OCI-LY7 (cell line): ENCODE data around the gene CLMN. TPM values are rescaled to one million over a fixed set of nuclear protein-coding genes. Genes with fewer than 3 reads are reported as not detected.

Experiments
- BruUV-seq: library from RNA; stranded (reverse); fragments of 400-500 nt; replicated peaks from 2 replicates; lab custom pipeline; 2021; lab: Mats Ljungman, UMichigan
- CTCF ChIA-PET: fragments of 300-600 bp; sonication (Branson Sonifier 250); formaldehyde crosslinking; loops from one replicate; lab custom pipeline; 2022; ENCODE audit warnings: antibody characterized with exemption; ENCODE audit not compliant: unreplicated experiment; lab: Charles Lee
- POLR2A ChIA-PET: fragments of 300-600 bp; sonication (Branson Sonifier 250); formaldehyde crosslinking; loops from one replicate; lab custom pipeline; 2022; ENCODE audit warnings: antibody characterized with exemption; lab: Charles Lee
- DNase-seq: peaks from one replicate; pipeline ENCODE4 v3.0.0-alpha.2; 2015; ENCODE audit warnings: low spot score
- H2AFZ ChIP-seq: fragments of 200-600 bp; sonication (generic), shearing (Covaris generic); 2 replicates; pipeline ENCODE4 v1.6.1; 2014; ENCODE audit warnings: mild to moderate bottlenecking, antibody characterized with exemption, low read length, moderate library complexity
- H3K27ac ChIP-seq: fragments of 200-600 bp; sonication (generic); 2 replicates; pipeline ENCODE4 v1.5.1; 2014; ENCODE audit warnings: mixed run types, low read depth, mild to moderate bottlenecking, moderate library complexity, low read length, inconsistent platforms; ENCODE audit not compliant: poor library complexity, severe bottlenecking
- H3K36me3 ChIP-seq: fragments of 200-600 bp; sonication (generic); 2 replicates; pipeline ENCODE4 v1.6.1; 2014; ENCODE audit warnings: mild to moderate bottlenecking, antibody characterized with exemption, low read length, moderate library complexity, mixed read lengths; ENCODE audit not compliant: insufficient read depth
- H3K4me1 ChIP-seq: fragments of 200-600 bp; sonication (generic); 2 replicates; pipeline ENCODE4 v1.5.1; 2014; ENCODE audit warnings: mild to moderate bottlenecking, low read length; ENCODE audit not compliant: insufficient read depth, poor library complexity, severe bottlenecking
- H3K4me2 ChIP-seq: fragments of 200-600 bp; sonication (generic); 2 replicates; pipeline ENCODE4 v1.6.1; 2014; ENCODE audit warnings: mild to moderate bottlenecking, low read length
- H3K4me3 ChIP-seq: fragments of 200-600 bp; sonication (generic); 2 replicates; pipeline ENCODE4 v1.5.1; 2014; ENCODE audit warnings: mild to moderate bottlenecking, low read depth, low read length; ENCODE audit not compliant: poor library complexity, severe bottlenecking
- H3K79me2 ChIP-seq: fragments of 200-600 bp; sonication (generic); 2 replicates; pipeline ENCODE4 v1.6.1; 2016; ENCODE audit warnings: low read depth, mild to moderate bottlenecking, low read length, moderate library complexity, mixed read lengths; ENCODE audit not compliant: insufficient read depth
- H3K9me2 ChIP-seq: fragments of 200-600 bp; sonication (generic); 2 replicates; pipeline ENCODE4 v1.6.1; 2016; ENCODE audit warnings: mild to moderate bottlenecking, low read length, mixed read lengths; ENCODE audit not compliant: insufficient read depth
- H3K9me3 ChIP-seq: fragments of 200-600 bp; sonication (generic); 2 replicates; pipeline ENCODE4 v1.6.1; 2014; ENCODE audit warnings: mild to moderate bottlenecking, mixed run types, low read length, mixed read lengths
- H4K20me1 ChIP-seq: fragments of 200-600 bp; sonication (generic); 2 replicates; pipeline ENCODE4 v1.6.1; 2014; ENCODE audit warnings: mild to moderate bottlenecking, antibody characterized with exemption, low read length, moderate library complexity, mixed read lengths; ENCODE audit not compliant: insufficient read depth
- EZH2phosphoT487 ChIP-seq: fragments of 200-600 bp; sonication (generic); IDR thresholded peaks from 2 replicates; pipeline ENCODE4 v1.6.1; 2018; ENCODE audit warnings: low read depth, borderline replicate concordance, mild to moderate bottlenecking, mixed run types, antibody characterized with exemption, low read length, moderate library complexity, mixed read lengths
- intact Hi-C: fragments of 100-400 bp; cut with micrococcal nuclease; formaldehyde crosslinking; loops from one replicate; pipeline ENCODE4 v1.10.0; 2022; ENCODE audit not compliant: unreplicated experiment
- total RNA-seq, 2 experiments: library from RNA; depleted of rRNA in 1 of 2; stranded (reverse); fragments of >200 nt in 1 of 2; shearing (Covaris generic) in 1 of 2; gene quantifications; 2 replicates each; pipeline ENCODE4 v1.2.3, GENCODE V29; 2014 to 2022
- TF ChIP-seq, protein P1 (sequence below): fragments of 200-600 bp; sonication (generic); conservative IDR thresholded peaks from 2 replicates; pipeline ENCODE4 v1.5.1; 2014; ENCODE audit warnings: mild to moderate bottlenecking, antibody characterized with exemption, low read length, moderate library complexity, mixed read lengths

CLMN gene
- total RNA-seq, 2 experiments from 2014 or later = 6.8 to 12.0 TPM

DNA sequence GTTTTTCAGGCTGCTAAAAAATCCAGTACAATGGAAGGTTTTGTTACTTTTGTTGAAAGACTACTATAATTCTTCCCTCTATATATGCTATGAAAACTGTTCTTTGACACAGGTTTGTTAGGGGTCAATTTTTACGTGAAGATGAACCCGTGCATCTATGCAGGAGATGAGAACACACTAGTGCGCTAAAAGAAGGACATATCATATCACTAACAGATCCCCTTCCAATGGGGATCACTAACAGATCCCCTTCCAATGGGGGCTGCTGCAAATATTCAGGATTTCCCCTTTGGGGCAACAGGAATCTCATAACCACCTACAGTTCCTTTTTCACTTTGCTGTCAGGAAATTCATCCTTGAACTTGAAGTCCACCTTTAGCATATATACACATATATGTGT lies 75.1 kb downstream of the CLMN start:
- Histone ChIP-seq H4K20me1 (no peaks in the 10 kb centered on the region), H3K9me3 (no peaks in the 10 kb centered on the region), H3K4me2 (no peak overlapping the region), H3K4me1 (peaks cover 11% of the 10 kb centered on the region), H3K9me2 (no peaks in the 10 kb centered on the region), H3K79me2 (no peaks in the 10 kb centered on the region), H3K27ac (no peak overlapping the region), H3K4me3 (no peak overlapping the region), H3K36me3 (no peaks in the 10 kb centered on the region), H2AFZ (no peak overlapping the region)
- CTCF ChIA-PET = no interaction called here
- no peak for TF ChIP-seq EZH2phosphoT487
- TF ChIP-seq, protein P1, sequence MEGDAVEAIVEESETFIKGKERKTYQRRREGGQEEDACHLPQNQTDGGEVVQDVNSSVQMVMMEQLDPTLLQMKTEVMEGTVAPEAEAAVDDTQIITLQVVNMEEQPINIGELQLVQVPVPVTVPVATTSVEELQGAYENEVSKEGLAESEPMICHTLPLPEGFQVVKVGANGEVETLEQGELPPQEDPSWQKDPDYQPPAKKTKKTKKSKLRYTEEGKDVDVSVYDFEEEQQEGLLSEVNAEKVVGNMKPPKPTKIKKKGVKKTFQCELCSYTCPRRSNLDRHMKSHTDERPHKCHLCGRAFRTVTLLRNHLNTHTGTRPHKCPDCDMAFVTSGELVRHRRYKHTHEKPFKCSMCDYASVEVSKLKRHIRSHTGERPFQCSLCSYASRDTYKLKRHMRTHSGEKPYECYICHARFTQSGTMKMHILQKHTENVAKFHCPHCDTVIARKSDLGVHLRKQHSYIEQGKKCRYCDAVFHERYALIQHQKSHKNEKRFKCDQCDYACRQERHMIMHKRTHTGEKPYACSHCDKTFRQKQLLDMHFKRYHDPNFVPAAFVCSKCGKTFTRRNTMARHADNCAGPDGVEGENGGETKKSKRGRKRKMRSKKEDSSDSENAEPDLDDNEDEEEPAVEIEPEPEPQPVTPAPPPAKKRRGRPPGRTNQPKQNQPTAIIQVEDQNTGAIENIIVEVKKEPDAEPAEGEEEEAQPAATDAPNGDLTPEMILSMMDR = no peak
- POLR2A ChIA-PET = no interaction called here
- intact Hi-C loops = no loop called here
- BruUV-seq = no TSS peak
- DNase-seq = no peak

DNA sequence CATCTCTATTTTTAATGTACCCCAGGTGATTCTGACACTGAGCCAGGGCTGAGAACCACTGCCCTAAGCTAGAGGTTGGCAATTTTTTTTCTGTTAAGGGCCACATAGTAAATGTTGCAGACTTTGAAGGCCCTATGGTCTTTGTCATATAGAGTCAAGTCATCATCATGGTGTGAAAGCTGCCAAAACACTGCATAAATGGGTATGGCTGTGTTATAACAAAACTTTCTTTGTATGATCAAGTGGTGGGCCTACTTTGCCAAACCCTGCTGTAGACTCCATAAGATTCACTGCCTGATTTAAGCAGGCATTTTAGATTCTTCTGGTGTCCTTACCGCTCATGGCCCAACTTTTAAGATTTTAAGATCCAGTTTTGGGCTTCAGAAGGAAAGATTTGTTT lies 76.8 kb downstream of the CLMN start:
- Histone ChIP-seq H3K9me3 (no peaks in the 10 kb centered on the region), H4K20me1 (no peaks in the 10 kb centered on the region), H3K27ac (no peak overlapping the region), H2AFZ (no peak overlapping the region), H3K4me2 (no peak overlapping the region), H3K4me1 (peaks cover 4% of the 10 kb centered on the region), H3K36me3 (no peaks in the 10 kb centered on the region), H3K4me3 (no peak overlapping the region), H3K79me2 (no peaks in the 10 kb centered on the region), H3K9me2 (no peaks in the 10 kb centered on the region)
- ChIA-PET POLR2A (no interaction called here), CTCF (no interaction called here)
- intact Hi-C loops = no loop called here
- no TSS peak for BruUV-seq
- DNase-seq = no peak
- TF ChIP-seq, protein P1 = no peak
- no peak for TF ChIP-seq EZH2phosphoT487

DNA sequence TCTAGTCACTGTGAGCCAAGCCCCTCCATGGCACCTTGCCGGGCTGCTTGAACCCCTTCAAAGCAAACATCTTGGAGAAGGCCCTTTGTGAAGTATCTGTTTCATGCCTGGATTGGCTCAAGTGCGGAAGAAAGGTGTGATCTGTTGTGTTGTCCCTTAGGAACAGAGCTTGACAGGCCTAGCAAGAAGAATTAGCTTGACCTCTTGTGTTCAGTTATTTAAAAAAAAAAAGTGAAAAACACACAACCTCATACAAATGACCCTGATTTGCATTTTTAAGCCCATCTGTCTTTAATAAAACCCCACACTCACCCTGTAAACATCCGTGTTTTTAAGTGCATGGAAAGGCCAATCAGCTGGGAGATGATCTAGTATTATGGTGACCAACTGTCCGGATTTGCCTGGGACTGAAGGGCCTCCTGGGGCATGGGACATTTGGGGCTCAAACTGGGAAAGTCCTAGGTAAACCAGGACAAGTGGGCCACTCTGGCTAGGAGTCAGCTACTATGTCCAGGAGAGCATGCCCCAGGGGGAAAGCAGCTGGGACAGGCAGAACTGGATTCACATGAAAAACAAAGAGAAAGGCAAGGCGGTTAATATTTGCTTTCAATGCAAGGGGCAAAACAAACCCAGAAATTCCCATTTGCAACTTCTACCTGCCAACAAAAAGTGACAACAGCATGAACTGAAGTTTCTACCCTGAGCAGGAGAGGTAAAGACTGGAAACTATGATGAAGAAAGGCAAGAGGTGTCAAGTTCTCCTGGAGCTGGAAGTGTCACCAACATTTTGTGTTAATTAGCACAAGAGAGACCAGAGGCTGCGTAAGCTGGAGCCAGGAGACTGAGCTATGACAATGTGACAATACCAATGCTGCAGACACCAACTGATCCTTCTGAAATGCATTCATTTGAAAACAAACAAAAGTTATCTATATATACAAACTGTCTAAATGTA lies 78.6 kb downstream of the CLMN start:
- Histone ChIP-seq H3K36me3 (no peaks in the 10 kb centered on the region), H3K27ac (no peak overlapping the region), H3K4me2 (no peak overlapping the region), H4K20me1 (no peaks in the 10 kb centered on the region), H3K4me3 (no peak overlapping the region), H3K9me3 (no peaks in the 10 kb centered on the region), H3K79me2 (no peaks in the 10 kb centered on the region), H2AFZ (no peak overlapping the region), H3K9me2 (no peaks in the 10 kb centered on the region), H3K4me1 (peaks cover 4% of the 10 kb centered on the region)
- no peak for TF ChIP-seq EZH2phosphoT487
- TF ChIP-seq, protein P1 = no peak
- CTCF ChIA-PET = no interaction called here
- BruUV-seq = no TSS peak
- POLR2A ChIA-PET = interaction anchor here (0.9 kb wide), 1 partner anchor 116 kb away, joined by 4 read pairs; no protein-coding TSS in a partner anchor
- intact Hi-C loops = no loop called here
- DNase-seq = no peak
